GM23338 (cell line): ENCODE measurements around the gene FBLN2. TPM values are rescaled to one million over a fixed set of nuclear protein-coding genes. Genes with fewer than 3 reads are reported as not detected.

Experiments used
- ATAC-seq: fragments of 200-7000 bp; cut with Tn5 transposase; 3 replicates; pipeline ENCODE4 v1.9.1; 2020
- DNase-seq: peaks from one replicate; pipeline ENCODE4 v3.0.0-alpha.2; 2015; ENCODE audit warnings: low spot score
- H2AFZ ChIP-seq: fragments of 200-600 bp; sonication (generic); 2 replicates; pipeline ENCODE4 v1.8.0; 2016; ENCODE audit warnings: antibody characterized with exemption, mild to moderate bottlenecking, moderate library complexity
- H3F3A ChIP-seq: fragments of 200-600 bp; sonication (generic); replicated peaks from 2 replicates; pipeline ENCODE4 v1.8.0; 2017; ENCODE audit warnings: antibody characterized with exemption, mixed run types, low read depth
- H3K27ac ChIP-seq: fragments of 200-600 bp; sonication (generic); 2 replicates; pipeline ENCODE4 v1.6.1; 2016; ENCODE audit warnings: low read depth
- H3K27me3 ChIP-seq: fragments of 200-600 bp; sonication (generic); 2 replicates; pipeline ENCODE4 v1.8.0; 2016; ENCODE audit warnings: mild to moderate bottlenecking, mixed run types, moderate library complexity; ENCODE audit not compliant: insufficient read depth
- H3K36me3 ChIP-seq: fragments of 200-600 bp; sonication (generic); 2 replicates; pipeline ENCODE4 v1.8.0; 2016; ENCODE audit warnings: mild to moderate bottlenecking; ENCODE audit not compliant: insufficient read depth
- H3K4me1 ChIP-seq: fragments of 200-600 bp; sonication (generic); 2 replicates; pipeline ENCODE4 v1.8.0; 2016; ENCODE audit warnings: mild to moderate bottlenecking, moderate library complexity; ENCODE audit not compliant: insufficient read depth
- H3K4me2 ChIP-seq: fragments of 200-600 bp; sonication (generic); 2 replicates; pipeline ENCODE4 v1.7.1; 2017; ENCODE audit warnings: mixed run types
- H3K4me3 ChIP-seq: fragments of 200-600 bp; sonication (generic); 2 replicates; pipeline ENCODE4 v1.6.1; 2016; ENCODE audit warnings: mixed run types
- H3K79me2 ChIP-seq: fragments of 200-600 bp; sonication (generic); replicated peaks from 2 replicates; pipeline ENCODE4 v1.8.0; 2017; ENCODE audit warnings: mild to moderate bottlenecking; ENCODE audit not compliant: insufficient read depth
- H3K9me2 ChIP-seq: fragments of 200-600 bp; sonication (generic); 2 replicates; pipeline ENCODE4 v1.8.0; 2017; ENCODE audit not compliant: insufficient read depth
- H4K20me1 ChIP-seq: fragments of 200-600 bp; sonication (generic); replicated peaks from 2 replicates; pipeline ENCODE4 v1.8.0; 2017; ENCODE audit warnings: mild to moderate bottlenecking; ENCODE audit not compliant: insufficient read depth
- H3K27ac Mint-ChIP-seq: 2 replicates; pipeline ENCODE4 v1.8.0; 2020; ENCODE audit warnings: inconsistent platforms, mild to moderate bottlenecking, moderate library complexity, mixed read lengths
- H3K27me3 Mint-ChIP-seq: 3 replicates; pipeline ENCODE4 v1.8.0; 2022; ENCODE audit warnings: low read depth, mild to moderate bottlenecking, moderate library complexity, mixed read lengths, inconsistent platforms; ENCODE audit not compliant: insufficient read depth, poor library complexity
- H3K36me3 Mint-ChIP-seq: 3 replicates; pipeline ENCODE4 v1.8.0; 2021; ENCODE audit warnings: low read depth, mild to moderate bottlenecking, inconsistent platforms, moderate library complexity, mixed read lengths
- H3K4me1 Mint-ChIP-seq: 3 replicates; pipeline ENCODE4 v1.8.0; 2020; ENCODE audit warnings: mild to moderate bottlenecking, inconsistent platforms, mixed read lengths
- H3K4me3 Mint-ChIP-seq: 3 replicates; pipeline ENCODE4 v1.8.0; 2021; ENCODE audit warnings: moderate library complexity, mild to moderate bottlenecking, inconsistent platforms, mixed read lengths
- H3K9me3 Mint-ChIP-seq: 3 replicates; pipeline ENCODE4 v1.8.0; 2020; ENCODE audit warnings: moderate library complexity, mild to moderate bottlenecking, inconsistent platforms, mixed read lengths
- EZH2 ChIP-seq: fragments of 200-600 bp; sonication (generic); IDR thresholded peaks from one replicate; pipeline ENCODE4 v1.8.0; 2017; ENCODE audit warnings: antibody characterized with exemption, mild to moderate bottlenecking, low read depth; ENCODE audit not compliant: unreplicated experiment
- EZH2phosphoT487 ChIP-seq: fragments of 200-600 bp; sonication (generic); IDR thresholded peaks from one replicate; pipeline ENCODE4 v1.8.1; 2018; ENCODE audit warnings: antibody characterized with exemption; ENCODE audit not compliant: unreplicated experiment
- NANOG ChIP-seq: IDR thresholded peaks from 2 replicates; pipeline ENCODE4 v1.6.1; 2016; ENCODE audit warnings: antibody characterized with exemption, borderline replicate concordance
- ZNF114 ChIP-seq: fragments of 250-450 bp; sonication (Bioruptor Pico); IDR thresholded peaks from 2 replicates; pipeline ENCODE4 v1.5.0; 2020; ENCODE audit warnings: mild to moderate bottlenecking, moderate library complexity
- ZNF331 ChIP-seq: fragments of 250-450 bp; sonication (Bioruptor Pico); IDR thresholded peaks from 2 replicates; pipeline ENCODE4 v1.5.0; 2020; ENCODE audit warnings: low read depth, mild to moderate bottlenecking, moderate library complexity
- polyA plus RNA-seq: library from polyadenylated mRNA; unstranded; fragments of >200 nt; fragmentation: Nextera tagmentation; extraction: Ambion mirVana; gene quantifications from 2 replicates; pipeline ENCODE4 v1.2.1, GENCODE V29; 2016
- total RNA-seq: library from RNA; depleted of rRNA; stranded (reverse); fragments of >200 nt; shearing (Covaris generic); gene quantifications from 2 replicates; pipeline ENCODE4 v1.2.3, GENCODE V29; 2014
- TF ChIP-seq, protein P1 (sequence below): fragments of 250-450 bp; sonication (Bioruptor Pico); IDR thresholded peaks from 2 replicates; pipeline ENCODE4 v1.5.0; 2020; ENCODE audit warnings: mild to moderate bottlenecking, moderate library complexity

The FBLN2 gene
- total and polyA plus RNA-seq, 2 experiments from 2014 or later: 18.8 to 26.8 TPM

DNA sequence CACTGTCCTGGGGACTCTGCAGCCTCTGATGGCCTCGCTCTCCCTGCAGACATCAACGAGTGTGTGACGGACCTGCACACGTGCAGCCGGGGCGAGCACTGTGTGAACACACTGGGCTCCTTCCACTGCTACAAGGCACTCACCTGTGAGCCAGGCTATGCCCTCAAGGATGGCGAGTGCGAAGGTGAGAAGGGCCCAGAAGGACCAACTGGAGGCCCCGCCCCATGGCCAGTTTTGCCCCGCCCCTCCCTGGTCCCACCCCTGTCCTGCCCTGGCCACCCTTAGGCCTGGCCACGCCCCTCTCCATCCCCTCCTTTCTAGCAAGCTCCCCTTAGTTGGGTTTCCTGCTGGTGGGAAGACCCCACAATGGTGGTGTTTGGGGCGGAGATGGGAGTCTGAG lies 77.5 kb downstream of the FBLN2 start (continued):
- TF ChIP-seq, protein P1, sequence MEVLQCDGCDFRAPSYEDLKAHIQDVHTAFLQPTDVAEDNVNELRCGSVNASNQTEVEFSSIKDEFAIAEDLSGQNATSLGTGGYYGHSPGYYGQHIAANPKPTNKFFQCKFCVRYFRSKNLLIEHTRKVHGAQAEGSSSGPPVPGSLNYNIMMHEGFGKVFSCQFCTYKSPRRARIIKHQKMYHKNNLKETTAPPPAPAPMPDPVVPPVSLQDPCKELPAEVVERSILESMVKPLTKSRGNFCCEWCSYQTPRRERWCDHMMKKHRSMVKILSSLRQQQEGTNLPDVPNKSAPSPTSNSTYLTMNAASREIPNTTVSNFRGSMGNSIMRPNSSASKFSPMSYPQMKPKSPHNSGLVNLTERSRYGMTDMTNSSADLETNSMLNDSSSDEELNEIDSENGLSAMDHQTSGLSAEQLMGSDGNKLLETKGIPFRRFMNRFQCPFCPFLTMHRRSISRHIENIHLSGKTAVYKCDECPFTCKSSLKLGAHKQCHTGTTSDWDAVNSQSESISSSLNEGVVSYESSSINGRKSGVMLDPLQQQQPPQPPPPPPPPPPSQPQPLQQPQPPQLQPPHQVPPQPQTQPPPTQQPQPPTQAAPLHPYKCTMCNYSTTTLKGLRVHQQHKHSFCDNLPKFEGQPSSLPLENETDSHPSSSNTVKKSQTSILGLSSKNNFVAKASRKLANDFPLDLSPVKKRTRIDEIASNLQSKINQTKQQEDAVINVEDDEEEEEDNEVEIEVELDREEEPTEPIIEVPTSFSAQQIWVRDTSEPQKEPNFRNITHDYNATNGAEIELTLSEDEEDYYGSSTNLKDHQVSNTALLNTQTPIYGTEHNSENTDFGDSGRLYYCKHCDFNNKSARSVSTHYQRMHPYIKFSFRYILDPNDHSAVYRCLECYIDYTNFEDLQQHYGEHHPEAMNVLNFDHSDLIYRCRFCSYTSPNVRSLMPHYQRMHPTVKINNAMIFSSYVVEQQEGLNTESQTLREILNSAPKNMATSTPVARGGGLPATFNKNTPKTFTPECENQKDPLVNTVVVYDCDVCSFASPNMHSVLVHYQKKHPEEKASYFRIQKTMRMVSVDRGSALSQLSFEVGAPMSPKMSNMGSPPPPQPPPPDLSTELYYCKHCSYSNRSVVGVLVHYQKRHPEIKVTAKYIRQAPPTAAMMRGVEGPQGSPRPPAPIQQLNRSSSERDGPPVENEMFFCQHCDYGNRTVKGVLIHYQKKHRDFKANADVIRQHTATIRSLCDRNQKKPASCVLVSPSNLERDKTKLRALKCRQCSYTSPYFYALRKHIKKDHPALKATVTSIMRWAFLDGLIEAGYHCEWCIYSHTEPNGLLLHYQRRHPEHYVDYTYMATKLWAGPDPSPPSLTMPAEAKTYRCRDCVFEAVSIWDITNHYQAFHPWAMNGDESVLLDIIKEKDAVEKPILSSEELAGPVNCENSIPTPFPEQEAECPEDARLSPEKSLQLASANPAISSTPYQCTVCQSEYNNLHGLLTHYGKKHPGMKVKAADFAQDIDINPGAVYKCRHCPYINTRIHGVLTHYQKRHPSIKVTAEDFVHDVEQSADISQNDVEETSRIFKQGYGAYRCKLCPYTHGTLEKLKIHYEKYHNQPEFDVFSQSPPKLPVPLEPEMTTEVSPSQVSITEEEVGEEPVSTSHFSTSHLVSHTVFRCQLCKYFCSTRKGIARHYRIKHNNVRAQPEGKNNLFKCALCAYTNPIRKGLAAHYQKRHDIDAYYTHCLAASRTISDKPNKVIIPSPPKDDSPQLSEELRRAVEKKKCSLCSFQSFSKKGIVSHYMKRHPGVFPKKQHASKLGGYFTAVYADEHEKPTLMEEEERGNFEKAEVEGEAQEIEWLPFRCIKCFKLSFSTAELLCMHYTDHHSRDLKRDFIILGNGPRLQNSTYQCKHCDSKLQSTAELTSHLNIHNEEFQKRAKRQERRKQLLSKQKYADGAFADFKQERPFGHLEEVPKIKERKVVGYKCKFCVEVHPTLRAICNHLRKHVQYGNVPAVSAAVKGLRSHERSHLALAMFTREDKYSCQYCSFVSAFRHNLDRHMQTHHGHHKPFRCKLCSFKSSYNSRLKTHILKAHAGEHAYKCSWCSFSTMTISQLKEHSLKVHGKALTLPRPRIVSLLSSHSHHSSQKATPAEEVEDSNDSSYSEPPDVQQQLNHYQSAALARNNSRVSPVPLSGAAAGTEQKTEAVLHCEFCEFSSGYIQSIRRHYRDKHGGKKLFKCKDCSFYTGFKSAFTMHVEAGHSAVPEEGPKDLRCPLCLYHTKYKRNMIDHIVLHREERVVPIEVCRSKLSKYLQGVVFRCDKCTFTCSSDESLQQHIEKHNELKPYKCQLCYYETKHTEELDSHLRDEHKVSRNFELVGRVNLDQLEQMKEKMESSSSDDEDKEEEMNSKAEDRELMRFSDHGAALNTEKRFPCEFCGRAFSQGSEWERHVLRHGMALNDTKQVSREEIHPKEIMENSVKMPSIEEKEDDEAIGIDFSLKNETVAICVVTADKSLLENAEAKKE (CRISPR knock-in tag): no peak

DNA sequence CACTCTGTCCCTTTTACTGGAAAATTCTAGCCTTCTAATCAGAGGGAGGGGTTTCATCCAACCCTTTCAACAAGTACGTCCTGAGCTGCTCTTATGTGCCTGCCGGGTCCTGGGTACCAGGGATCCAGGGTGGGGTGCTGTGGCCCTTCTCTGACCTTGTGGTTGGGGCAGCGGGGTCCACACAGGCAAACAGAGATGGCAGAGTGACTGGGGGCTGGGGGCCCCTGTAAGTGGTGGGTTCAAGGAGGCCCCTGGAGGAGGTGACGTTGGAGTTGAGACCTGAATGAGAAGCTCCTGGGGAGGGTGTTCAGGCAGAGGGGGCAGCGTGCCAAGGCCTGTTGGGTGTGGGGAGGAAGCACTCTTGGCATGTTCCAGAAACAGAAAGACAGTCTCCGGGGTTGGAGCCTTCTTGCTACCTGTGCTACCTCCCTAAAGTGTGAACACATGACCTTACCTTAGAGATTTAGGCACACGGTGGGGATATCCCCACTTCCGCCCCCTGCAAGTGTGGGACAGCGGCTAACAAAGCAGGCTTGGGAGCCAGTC lies 78.1 kb downstream of the FBLN2 start:
- Histone ChIP-seq H3K79me2 (no peaks in the 10 kb centered on the region), H3F3A (no peaks in the 10 kb centered on the region), H3K27ac (no peak overlapping the region), H3K4me1 (no peaks in the 10 kb centered on the region), H3K27me3 (no peaks in the 10 kb centered on the region), H3K9me2 (no peaks in the 10 kb centered on the region), H4K20me1 (no peaks in the 10 kb centered on the region), H3K4me3 (no peak overlapping the region), H2AFZ (no peak overlapping the region), H3K4me2 (no peak overlapping the region), H3K36me3 (no peaks in the 10 kb centered on the region)
- Mint-ChIP-seq H3K4me3 (no peak overlapping the region), H3K4me1 (peaks cover 2% of the 10 kb centered on the region; the same call in 1 of the 3 replicates), H3K9me3 (no peaks in the 10 kb centered on the region; the same call in 2 of the 3 replicates), H3K36me3 (no peaks in the 10 kb centered on the region; the same call in 2 of the 3 replicates), H3K27ac (no peak overlapping the region), H3K27me3 (peaks cover 12% of the 10 kb centered on the region)
- DNase-seq (no peak), ATAC-seq (no peak)
- TF ChIP-seq ZNF114 (CRISPR knock-in tag) (no peak), EZH2 (no peak), ZNF331 (CRISPR knock-in tag) (no peak), EZH2phosphoT487 (no peak), NANOG (no peak)
